HuH-7.5 (cell line): ENCODE data around the gene OPHN1.

Experiments used
- DNase-seq: peaks from one replicate; pipeline ENCODE4 v3.0.0; 2011; ENCODE audit warnings: low spot score

Gene OPHN1

GRCh38 chrX:68433155-68433980, at the start of gene OPHN1:
TSS of gene OPHN1 (minus strand) at chrX:68433495. CDS start at chrX:68433020, 475 bp downstream.
- DNase-seq = peak; percentile 6

GRCh38 chrX:68480969-68481368, 47.7 kb upstream of the OPHN1 start:
- DNase-seq = no peak

- DNase-seq = no peak
Observed at GRCh38 chrX:68464796-68465195, 31.5 kb upstream of the OPHN1 start.

- DNase-seq = no peak
Observed at GRCh38 chrX:68463880-68464279, 30.6 kb upstream of the OPHN1 start.

GRCh38 chrX:68462653-68463052, 29.4 kb upstream of the OPHN1 start:
- no peak for DNase-seq

GRCh38 chrX:68462197-68462596, 28.9 kb upstream of the OPHN1 start:
- DNase-seq = no peak

GRCh38 chrX:68461576-68461975, 28.3 kb upstream of the OPHN1 start:
- no peak for DNase-seq

- DNase-seq = no peak
Observed at GRCh38 chrX:68461093-68461492, 27.8 kb upstream of the OPHN1 start.

GRCh38 chrX:68455151-68455510, 21.8 kb upstream of the OPHN1 start:
- no peak for DNase-seq

GRCh38 chrX:68454476-68455150, 21.3 kb upstream of the OPHN1 start:
- DNase-seq = no peak

GRCh38 chrX:68451720-68452119, 18.4 kb upstream of the OPHN1 start:
- DNase-seq = no peak

- no peak for DNase-seq
Observed at GRCh38 chrX:68443155-68443868, 10.0 kb upstream of the OPHN1 start.

- DNase-seq = no peak
Observed at GRCh38 chrX:68440940-68441339, 7.6 kb upstream of the OPHN1 start.

- DNase-seq = no peak
Observed at GRCh38 chrX:68440442-68440841, 7.1 kb upstream of the OPHN1 start.

- no peak for DNase-seq
Observed at GRCh38 chrX:68439341-68439740, 6.0 kb upstream of the OPHN1 start.

GRCh38 chrX:68438575-68438974, 5.3 kb upstream of the OPHN1 start:
- DNase-seq = no peak

- no peak for DNase-seq
Observed at GRCh38 chrX:68433981-68434299, 645 bp upstream of the OPHN1 start.

- DNase-seq = no peak
Observed at GRCh38 chrX:68432648-68433047, 647 bp downstream of the OPHN1 start.

- DNase-seq = no peak
Observed at GRCh38 chrX:68431836-68432235, 1.5 kb downstream of the OPHN1 start.

GRCh38 chrX:68429216-68429615, 4.1 kb downstream of the OPHN1 start:
- no peak for DNase-seq

- DNase-seq = no peak
Observed at GRCh38 chrX:68428431-68428830, 4.9 kb downstream of the OPHN1 start.

- DNase-seq = no peak
Observed at GRCh38 chrX:68424719-68425118, 8.6 kb downstream of the OPHN1 start.

GRCh38 chrX:68422478-68422877, 10.8 kb downstream of the OPHN1 start:
- DNase-seq = no peak
